T1000 (cell line): ENCODE measurements around the gene MPPED1.

ENCODE experiments used
- DNase-seq: peaks from one replicate; lab custom pipeline; 2025; ENCODE audit warnings: mixed read lengths; lab: John Stamatoyannopoulos, UW

MPPED1 gene, protein sequence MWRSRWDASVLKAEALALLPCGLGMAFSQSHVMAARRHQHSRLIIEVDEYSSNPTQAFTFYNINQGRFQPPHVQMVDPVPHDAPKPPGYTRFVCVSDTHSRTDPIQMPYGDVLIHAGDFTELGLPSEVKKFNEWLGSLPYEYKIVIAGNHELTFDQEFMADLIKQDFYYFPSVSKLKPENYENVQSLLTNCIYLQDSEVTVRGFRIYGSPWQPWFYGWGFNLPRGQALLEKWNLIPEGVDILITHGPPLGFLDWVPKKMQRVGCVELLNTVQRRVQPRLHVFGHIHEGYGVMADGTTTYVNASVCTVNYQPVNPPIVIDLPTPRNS

DNA sequence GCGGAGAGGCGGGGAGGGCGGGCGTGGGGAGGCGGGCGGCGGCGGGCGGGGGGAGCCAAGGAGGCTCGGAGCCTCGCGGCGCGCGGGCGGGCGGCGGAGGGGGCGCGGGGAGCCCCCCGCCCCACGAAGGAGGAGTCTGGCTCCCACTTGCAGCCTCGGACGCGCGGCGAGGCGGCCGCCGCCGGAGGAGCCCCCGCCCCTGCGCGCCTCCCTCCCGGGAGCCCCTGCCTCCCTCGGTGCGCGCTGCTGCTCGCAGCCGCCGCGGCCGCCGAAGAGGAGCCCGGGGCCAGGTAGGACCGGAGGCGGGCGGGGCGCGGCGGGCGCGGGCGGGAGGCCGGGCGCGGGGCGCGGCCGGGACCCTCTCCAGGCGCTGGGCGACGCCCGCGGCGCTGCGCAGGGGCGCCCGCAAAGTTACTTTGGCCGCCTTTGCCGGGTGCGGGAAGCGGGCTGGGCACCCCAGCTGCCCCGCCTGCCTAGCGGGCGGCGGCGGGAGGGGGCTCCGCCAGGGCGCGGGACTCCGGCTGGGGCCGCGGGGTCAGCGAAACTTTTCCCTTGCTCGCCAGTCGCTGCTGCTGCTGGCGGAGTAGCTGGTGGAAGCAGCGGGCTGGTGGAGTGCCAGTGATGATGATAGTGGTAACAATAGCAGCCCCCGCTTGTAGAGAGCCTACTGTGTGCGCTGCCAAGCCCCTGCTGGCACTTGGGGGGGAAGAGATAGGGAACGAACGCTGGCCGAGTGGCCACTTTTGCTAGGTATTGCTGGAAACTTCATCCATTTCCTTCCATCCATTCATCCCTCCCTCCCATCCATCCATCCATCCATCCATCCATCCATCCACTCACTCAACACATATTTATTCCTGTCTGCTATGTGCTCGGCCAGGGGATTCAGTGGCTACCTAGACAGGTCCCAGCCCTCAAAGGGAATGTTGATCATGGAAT is at the start of gene MPPED1:
TSS of gene MPPED1 (plus strand) at position 146 of the 939 bp plus-strand sequence. CDS start 12,972 bp downstream, outside the sequence.
- no peak for DNase-seq

DNA sequence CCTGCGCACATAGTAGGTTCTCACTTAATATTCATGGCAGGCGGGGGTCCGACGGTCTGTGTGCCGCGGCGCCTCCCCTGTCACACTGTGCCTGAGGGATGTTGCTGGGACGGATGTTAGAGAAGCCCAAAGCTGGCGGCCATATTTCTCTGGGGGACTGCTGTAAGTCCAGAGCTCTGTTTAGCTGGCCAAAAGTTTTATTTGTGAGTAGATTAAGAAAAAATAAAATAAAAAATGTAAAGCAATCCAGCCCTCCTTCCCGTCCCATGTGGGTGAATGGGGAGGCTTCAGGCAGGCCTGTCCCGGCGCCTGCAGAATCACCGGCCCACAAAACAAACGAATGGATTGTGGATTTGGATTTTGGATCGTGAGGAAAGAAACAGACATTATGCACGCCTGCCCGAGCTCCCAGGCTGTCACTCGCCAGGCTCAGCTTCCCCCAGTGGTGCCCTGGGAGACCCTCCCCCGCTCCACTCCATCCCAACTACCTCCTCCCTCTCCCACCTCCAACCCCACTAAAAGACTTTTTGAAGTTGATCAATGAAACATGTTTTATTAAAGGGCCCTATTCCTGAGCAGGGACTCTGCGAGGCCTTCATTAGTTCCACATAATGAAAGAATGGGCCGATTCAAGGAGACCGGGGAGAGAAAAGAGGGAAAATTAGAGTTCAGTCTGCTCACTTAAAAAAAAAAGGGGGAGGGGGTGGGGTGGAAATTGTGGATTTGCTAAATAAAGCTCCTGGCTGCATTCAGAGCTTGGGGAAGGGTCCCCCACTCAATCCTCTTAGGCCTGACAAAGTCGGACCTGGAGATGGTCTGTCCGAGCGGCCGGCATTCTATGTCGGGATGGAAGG is 48.3 kb upstream of the MPPED1 start:
- no peak for DNase-seq

DNA sequence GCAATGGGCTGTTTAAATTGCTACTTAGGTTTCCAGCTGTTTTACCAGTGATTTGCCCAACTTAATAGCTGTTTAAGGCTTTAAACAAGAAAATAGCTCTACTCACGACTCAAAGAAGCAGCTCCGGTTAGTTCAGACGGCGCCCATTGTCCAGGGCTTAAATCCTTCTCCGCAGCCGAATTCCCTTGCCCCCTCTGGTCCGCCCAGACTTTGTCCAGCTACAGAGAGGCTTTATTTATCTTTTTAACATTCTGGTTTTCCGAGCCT is 47.7 kb upstream of the MPPED1 start:
- DNase-seq = no peak

DNA sequence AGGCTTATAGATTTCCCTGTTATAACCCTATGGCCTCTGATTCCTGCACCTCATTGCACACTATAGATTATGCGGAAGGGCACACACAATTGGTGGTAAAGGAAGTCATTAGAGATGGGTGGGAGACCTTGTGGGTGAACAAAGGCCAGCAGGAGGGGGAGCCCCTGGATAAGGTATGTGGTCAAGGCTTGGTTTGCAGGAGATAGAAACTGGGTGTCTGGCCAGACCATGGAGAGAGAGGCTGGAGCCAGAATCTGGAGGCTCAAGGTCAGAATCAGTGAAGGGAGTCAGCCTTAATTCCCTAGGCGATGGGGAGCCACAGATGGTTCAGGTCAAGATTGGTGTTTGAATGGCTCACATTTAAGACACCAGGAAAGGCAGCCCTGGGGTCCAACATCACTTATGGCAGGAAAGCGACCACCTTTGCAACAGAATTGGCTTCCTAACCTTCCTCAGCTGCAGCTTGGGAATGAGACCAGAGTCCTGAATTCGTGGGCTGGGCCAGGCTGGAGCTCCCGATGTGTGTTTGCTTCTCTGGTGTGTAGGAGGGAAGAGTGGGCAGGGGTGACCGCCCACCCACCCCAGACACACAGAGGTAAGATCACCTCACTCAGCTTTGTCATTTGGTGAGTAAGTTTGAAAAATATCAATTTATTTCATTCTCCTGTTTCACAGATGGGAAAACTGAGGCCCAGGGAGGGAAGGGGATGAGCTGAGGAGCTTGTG is 45.9 kb upstream of the MPPED1 start:
- DNase-seq = no peak

DNA sequence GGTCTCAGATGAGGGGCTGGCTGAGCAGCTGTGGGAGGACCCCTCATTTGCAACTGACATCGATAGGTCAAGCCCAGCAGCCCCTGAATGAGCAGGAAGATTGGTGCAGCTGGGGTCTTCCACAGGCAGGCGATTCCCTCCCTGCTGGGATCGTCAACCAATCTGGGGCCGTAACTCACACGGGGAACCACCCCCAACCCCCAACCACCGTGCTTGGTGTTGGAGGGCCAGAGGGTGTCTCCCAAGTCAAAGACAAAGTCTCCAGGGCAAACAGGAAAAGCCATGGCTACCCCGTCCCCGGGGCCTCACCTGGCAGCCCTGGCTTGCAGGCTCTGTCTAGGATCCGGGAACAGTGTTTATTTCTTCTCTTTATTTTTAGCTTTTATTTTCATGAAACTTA is 41.8 kb upstream of the MPPED1 start:
- DNase-seq = no peak

DNA sequence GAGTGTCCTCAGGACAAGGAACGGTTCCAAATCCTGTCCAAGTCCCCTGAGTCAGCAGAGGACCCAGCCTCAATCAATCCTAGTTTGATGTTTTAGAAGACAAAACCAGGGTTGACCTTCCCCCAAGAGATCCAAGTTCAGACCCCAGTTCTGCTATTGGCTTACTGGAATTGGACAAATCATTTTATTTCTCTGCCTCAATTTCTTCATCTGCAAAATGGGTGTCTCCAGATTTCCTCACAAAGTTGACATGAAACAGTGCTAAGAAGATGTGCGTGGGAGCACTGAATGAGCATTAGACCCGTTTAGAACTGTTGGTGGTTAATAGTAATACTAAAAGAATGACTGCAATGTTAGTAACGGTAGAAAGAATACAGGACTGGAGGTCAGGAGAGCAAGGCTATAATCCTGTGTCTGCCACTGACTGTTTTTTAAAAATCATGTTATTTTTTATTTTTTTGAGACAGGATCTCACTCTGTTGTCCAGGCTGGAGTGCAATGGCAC is 35.8 kb upstream of the MPPED1 start:
- no peak for DNase-seq

DNA sequence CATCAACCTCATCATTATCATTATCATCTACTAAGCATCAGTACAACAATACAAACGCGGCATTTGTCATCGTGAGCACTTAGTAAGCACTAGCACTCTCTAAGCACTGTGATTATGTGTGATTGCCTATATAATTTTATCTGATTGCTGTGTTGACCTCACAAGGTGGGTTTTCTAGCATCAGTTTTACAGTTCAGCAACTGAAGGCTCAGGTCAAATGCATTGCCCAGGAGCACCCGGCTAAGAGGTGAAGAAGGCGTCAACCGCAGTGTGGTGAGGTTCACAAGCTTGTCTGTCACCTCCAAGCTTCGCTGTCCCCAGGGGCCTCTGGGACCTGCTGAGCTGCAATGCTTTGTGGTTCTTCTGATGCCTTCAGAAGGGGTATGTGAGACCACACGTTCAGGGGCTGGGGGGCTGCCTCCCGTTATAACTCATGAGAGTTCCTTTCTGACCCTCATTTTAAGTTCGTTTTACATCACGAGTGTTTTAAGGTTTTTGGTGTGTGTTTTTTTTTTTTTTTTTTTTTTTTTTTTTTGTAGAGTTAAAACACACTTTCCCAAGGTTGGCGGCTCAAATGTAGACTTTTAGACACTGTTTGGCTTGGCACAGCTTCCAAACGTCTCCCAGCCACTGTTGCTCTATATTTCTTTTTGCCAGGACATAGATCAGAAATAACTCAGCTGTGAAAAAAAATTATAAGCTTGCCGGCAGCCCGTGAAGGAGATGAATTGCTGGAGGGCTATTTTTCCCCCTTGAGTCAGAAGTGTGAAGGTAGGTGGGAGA is 34.9 kb upstream of the MPPED1 start:
- DNase-seq = no peak

DNA sequence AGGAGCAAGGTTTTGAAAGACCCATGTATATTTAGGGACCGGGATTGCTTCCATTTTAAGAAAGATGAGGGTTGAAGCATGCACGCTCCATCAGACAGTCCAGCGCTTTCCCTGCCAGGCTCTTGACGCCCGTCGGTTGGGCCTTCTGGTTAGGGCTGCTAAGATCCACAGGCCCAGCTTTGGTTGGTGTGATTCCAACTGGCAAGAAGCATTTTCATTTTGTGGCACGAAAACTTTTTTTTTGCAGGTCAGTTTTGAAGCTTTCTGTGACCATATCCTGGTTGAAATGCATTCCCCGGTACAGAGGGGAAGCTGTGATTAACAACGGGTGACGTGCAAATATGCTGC is 34.3 kb upstream of the MPPED1 start:
- no peak for DNase-seq

DNA sequence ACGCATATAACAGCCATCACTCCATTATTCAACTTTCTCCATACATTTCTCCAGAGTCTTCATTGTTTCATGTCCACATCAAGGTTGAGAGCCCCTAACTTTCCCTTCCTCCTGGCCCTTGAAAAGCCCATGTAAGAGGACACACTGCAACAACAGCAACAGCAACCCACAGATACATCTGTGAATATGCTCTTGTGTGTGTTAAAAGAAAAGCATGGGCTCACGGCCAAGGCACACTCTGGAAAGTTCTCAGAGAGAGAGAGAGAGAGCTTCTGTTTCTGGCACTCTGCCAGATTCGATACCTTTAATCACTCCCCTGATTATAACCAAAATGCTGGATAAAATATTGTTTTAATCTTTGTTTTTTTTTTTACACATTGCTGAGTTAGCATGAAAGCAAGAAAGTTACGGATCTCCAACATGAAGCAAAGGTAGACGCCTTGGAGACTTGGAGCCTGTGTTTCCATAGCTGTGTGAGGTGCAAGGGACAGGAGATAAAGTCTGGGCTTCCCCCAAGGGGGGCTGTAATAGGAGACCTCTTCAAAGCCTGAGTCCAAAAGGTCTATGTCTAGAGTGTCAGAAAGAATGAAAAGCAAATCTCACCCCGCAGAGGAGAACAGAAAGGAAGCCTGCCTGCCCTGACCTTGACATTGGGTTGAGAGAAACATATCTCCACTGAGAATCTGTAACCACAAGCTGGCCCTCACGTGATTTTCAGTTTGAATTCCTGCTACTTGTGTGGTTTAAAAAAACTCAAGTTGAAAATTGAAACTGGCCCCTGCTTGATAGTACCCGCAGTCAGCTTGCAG is 33.7 kb upstream of the MPPED1 start:
- no peak for DNase-seq

DNA sequence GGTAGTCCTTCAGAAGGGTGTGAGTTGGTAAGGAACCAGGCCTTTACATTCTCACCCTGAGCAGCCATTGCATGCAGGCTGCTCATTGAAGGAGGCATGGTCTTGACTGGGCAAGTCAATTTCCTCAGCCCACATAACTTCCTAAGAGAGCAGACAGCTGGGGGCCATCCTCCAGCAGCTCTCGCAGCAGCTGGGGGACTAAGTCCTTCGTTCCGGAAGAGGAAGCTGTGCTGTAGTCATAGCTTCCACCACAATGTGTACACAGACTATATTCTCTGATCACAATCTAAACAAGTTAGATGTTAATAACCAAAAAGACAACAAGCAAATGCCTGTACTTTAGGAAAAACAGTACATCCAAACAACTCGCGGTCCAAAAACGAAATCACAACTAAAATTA is 30.1 kb upstream of the MPPED1 start:
- no peak for DNase-seq

DNA sequence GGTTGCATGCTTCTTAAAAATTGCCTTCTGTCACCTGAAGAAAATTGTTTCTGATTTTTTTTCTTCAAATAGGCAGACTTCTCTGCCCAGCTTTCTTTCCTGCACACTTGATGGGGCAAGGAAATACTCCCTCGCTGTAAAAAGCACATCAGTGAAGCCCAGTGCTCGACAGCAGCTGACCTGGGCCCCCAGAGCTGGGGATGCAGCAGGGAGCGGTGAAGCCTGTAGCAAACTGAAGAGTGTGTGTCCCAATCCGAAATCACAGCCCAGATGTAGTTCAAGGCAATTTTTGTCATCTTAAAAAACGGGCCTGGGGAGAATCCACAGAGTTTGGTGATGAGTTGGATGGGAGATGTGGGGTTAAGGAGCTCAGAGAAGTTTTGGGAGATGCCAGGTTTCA is 27.0 kb upstream of the MPPED1 start:
- DNase-seq = no peak

DNA sequence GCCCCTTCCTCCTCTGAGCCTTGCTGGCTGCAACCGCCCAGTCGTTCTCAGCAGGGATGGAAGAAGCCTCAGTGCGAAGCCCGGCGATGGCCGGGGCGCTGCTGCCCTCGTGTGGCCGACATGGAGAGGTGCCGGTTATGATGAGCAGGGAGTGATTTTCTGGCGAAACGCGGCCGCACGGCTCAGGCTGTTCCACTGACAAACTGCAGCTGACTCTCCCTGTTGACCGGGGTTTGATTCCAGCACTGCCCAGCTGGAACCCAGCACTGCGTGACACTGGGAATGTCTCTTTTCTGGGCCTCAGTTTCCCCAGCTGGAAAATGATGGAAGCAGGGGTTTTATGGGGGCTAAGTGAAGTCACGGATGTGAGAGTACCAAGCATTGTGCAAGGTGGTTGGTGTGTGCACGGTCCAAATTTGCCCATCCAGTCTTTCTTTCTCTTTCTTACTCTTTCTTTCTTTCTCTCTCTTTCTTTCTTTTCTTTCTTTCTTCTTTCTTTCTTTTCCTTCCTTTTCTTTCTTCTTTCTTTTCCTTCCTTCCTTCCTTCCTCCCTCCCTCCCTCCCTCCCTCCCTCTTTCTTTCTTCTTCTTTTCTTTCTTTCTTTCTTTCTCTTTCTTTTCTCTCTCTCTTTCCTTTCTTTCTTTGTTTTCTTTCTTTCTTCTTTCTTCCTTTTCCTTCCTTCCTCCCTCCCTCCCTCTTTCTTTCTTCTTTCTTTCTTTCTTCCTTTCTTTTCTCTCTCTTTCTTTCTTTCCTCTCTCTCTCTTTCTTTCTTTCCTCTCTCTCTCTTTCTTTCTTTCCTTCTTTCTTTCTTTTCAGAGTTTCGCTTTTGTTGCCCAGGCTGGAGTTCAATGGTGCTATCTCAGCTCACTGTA is 25.8 kb upstream of the MPPED1 start:
- peak; percentile 49 for DNase-seq

DNA sequence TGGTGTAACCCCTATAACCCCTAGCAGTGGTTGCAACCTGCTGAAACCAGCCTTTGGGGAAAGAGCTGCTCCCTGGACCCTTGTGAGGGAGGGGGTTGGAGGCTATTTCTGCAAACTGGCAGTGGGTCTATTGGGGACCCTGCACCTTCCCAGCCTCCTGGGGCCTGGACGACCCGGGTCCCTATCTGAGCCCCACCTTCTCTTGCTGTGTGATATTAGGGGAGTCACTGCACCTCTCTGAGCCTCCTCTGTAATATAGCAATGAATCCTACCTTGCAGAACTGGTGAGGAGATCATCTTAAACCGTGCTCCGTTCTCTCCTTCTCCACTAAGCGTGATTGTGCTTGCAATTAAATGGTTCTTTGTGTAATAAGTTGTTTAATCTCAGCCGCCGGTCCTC is 24.0 kb upstream of the MPPED1 start:
- DNase-seq = no peak

DNA sequence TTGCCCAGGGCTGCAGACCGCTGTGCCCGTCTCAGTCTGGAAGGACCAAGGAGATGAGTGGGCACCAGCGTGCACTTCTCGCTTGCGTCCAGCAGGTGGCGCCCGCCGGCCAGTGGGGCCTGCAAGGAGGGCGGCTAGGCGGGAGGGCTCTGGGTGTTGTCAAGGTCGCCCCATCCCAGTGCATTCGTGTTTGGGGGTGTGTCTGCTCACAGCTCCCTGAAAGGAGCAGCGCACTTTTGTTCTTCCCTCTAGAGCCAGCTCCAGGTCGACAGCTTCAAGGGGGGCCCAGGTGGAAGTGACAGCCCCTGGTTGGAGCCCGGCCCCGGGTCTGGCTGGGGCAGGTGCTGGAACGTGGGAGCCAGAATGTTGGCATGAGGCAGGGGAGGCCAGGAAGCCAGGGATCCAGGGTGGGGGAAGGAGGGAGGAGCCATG is 23.4 kb upstream of the MPPED1 start:
- DNase-seq = peak; percentile 44

DNA sequence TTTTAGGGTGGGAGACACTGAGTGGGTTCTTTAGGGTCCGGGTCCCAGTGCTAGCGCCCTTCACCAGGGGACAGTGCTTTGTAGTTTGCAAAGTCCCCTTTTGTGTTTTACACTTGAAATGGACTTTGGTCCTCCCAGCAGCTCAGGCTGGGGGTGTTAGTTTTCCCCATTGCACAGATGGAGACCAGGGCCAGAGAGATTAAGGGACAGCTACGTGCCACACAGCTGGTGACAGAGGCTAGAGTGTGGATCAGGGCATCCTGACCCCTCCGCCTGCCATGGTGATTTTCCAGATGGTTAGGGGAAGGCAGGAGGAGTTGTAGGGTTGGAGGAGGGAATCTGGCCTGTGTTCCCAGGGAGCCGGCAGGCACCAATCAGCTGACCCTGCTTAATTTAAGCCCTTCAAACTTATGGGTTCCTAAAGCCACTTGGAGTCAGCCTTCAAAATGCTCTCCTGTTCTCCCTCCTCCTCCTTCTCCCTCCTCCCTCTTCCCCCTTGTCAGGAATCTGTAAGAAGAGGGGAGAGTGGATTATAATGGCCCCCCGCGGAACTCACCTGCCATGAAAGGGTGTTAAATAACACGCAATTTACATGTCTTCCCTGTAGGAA is 22.5 kb upstream of the MPPED1 start:
- DNase-seq = no peak

DNA sequence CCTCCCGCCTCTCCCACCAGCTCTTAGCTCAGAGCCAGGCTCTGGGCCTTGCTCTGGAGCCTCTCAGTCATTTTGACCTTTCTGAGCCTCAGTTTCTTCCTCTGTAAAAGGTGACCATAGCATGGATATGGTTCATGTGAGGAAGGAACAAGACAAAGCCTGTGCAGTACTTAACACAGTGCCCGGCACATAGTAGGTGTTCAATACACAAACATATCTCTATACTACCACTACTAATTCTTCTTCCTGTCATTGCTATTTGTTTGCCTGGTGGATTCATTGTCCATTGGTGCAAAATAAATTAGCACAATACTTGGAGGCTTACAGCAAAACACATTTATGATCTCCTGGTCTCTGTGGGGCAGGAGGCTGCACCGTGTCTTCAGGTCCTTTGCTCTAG is 21.6 kb upstream of the MPPED1 start:
- no peak for DNase-seq

DNA sequence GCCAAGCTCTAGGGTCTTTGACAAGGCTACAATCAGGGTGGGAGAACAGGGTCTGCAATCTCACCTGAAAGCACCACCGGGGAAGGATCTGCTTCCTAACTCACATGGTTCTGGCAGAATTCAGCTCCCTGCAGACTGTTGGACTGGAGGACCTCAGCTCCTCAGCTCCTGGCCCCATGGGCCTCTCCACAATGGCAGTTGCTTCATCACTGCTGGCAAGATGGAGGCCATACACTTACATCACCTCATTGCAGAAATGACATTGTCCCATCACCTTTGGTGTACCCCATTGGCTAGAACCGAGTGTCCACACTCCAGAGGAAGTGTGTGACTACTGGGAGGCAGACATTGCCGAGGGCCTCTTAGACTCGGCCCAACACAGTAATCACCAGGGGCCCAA is 20.9 kb upstream of the MPPED1 start:
- no peak for DNase-seq

DNA sequence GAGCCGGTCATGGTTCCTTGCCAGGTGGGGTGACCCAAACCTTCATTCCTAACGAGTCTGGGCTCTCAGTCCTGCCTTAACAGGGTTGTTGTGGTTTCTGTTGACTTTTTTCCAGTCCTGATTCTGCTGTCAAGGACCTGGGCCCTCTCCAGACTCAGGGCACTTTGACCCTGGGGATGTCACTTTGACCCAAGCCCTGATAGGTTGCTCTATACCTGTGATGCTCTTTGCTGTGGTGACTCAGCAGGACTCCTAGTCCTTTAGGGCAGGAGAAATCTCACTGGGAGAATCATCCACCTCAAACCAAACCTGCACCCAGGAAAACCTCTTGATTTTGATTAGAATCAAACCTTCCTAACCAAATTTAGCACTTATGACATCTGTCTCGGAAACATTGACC is 20.5 kb upstream of the MPPED1 start:
- DNase-seq = no peak
